ENCODE measurements around the gene LMBR1.

The LMBR1 gene

GRCh38 chr7:156640949-156641485 lies 252.0 kb downstream of the LMBR1 start:
- TF ChIP-seq POLR2AphosphoS5 (IDR thresholded peaks at IDR 0.05; ENCODE audit: low read depth, low read length) (no peak), SIN3A (IDR thresholded peaks at IDR 0.05; ENCODE audit: borderline replicate concordance, insufficient read depth, low read length) (no peak), TAF1 (IDR thresholded peaks at IDR 0.05; ENCODE audit: borderline replicate concordance, insufficient read depth, low read length) (no peak), FOXP2 (optimal IDR thresholded peaks at IDR 0.05; ENCODE audit: borderline replicate concordance, extremely low read depth, extremely low read length, insufficient read depth) (no peak), REST (IDR thresholded peaks at IDR 0.05; ENCODE audit: insufficient read depth in 1 of 2, low read depth in 2 of 2, low read length in 2 of 2) (no peak)

- peak; percentile 33; the same call in 1 of the 2 replicates for TF ChIP-seq POLR2AphosphoS5 (IDR thresholded peaks at IDR 0.05; ENCODE audit: low read depth, low read length)
- peak; percentile 12 for TF ChIP-seq FOXP2 (optimal IDR thresholded peaks at IDR 0.05; ENCODE audit: borderline replicate concordance, extremely low read depth, extremely low read length, insufficient read depth)
- no peak for TF ChIP-seq REST (IDR thresholded peaks at IDR 0.05; ENCODE audit: insufficient read depth in 1 of 2, low read depth in 2 of 2, low read length in 2 of 2)
Measured at GRCh38 chr7:156640257-156640948, 252.6 kb downstream of the LMBR1 start, which contains the start of gene RNF32. Gene RNF32 (plus strand): TSS chr7:156640774. CDS start chr7:156643878, 3,104 bp downstream.

- no peak for TF ChIP-seq FOXP2 (optimal IDR thresholded peaks at IDR 0.05; ENCODE audit: borderline replicate concordance, extremely low read depth, extremely low read length, insufficient read depth)
- TF ChIP-seq REST (IDR thresholded peaks at IDR 0.05; ENCODE audit: insufficient read depth in 1 of 2, low read depth in 2 of 2, low read length in 2 of 2) = no peak
- no peak for TF ChIP-seq TAF1 (IDR thresholded peaks at IDR 0.05; ENCODE audit: borderline replicate concordance, insufficient read depth, low read length)
- TF ChIP-seq POLR2AphosphoS5 (IDR thresholded peaks at IDR 0.05; ENCODE audit: low read depth, low read length) = no peak
- TF ChIP-seq SIN3A (IDR thresholded peaks at IDR 0.05; ENCODE audit: borderline replicate concordance, insufficient read depth, low read length) = no peak
Measured at GRCh38 chr7:156639426-156640256, 253.3 kb downstream of the LMBR1 start.

GRCh38 chr7:156638443-156639077 lies 254.4 kb downstream of the LMBR1 start:
- no peak for TF ChIP-seq REST (IDR thresholded peaks at IDR 0.05; ENCODE audit: insufficient read depth in 1 of 2, low read depth in 2 of 2, low read length in 2 of 2)
- no peak for TF ChIP-seq FOXP2 (optimal IDR thresholded peaks at IDR 0.05; ENCODE audit: borderline replicate concordance, extremely low read depth, extremely low read length, insufficient read depth)
- TF ChIP-seq TAF1 (IDR thresholded peaks at IDR 0.05; ENCODE audit: borderline replicate concordance, insufficient read depth, low read length) = no peak
- no peak for TF ChIP-seq POLR2AphosphoS5 (IDR thresholded peaks at IDR 0.05; ENCODE audit: low read depth, low read length)
- TF ChIP-seq SIN3A (IDR thresholded peaks at IDR 0.05; ENCODE audit: borderline replicate concordance, insufficient read depth, low read length) = no peak

Measured in PFSK-1 (cell line).